DMS79 treated with DMSO at 0.1 percent for 48 hours (cell line): Measurements from ENCODE around the gene GPSM1.

ENCODE experiments used
- DNase-seq: peaks from one replicate; lab custom pipeline; 2025; lab: John Stamatoyannopoulos, UW

Gene GPSM1

GRCh38 chr9:136331556-136332481 lies 4.5 kb downstream of the GPSM1 start:
- DNase-seq = no peak

GRCh38 chr9:136332482-136332983 lies 5.2 kb downstream of the GPSM1 start:
- DNase-seq = no peak

- DNase-seq = no peak
Observed at GRCh38 chr9:136333045-136333444, 5.7 kb downstream of the GPSM1 start.

GRCh38 chr9:136333486-136333885 lies 6.1 kb downstream of the GPSM1 start:
- no peak for DNase-seq

GRCh38 chr9:136334541-136334940 lies 7.2 kb downstream of the GPSM1 start:
- DNase-seq = no peak

GRCh38 chr9:136335296-136336155 lies 8.2 kb downstream of the GPSM1 start:
- no peak for DNase-seq

- DNase-seq = no peak
Observed at GRCh38 chr9:136336156-136336870, 9.0 kb downstream of the GPSM1 start.

GRCh38 chr9:136336881-136337280 lies 9.5 kb downstream of the GPSM1 start:
- no peak for DNase-seq

GRCh38 chr9:136337416-136338395 lies 10.4 kb downstream of the GPSM1 start:
- no peak for DNase-seq

- DNase-seq = no peak
Observed at GRCh38 chr9:136338511-136338910, 11.2 kb downstream of the GPSM1 start.

- DNase-seq = no peak
Observed at GRCh38 chr9:136339173-136339957, 12.0 kb downstream of the GPSM1 start.

- DNase-seq = no peak
Observed at GRCh38 chr9:136339958-136340310, 12.6 kb downstream of the GPSM1 start.

GRCh38 chr9:136340356-136341041 lies 13.2 kb downstream of the GPSM1 start:
- DNase-seq = no peak

- no peak for DNase-seq
Observed at GRCh38 chr9:136341042-136341655, 13.8 kb downstream of the GPSM1 start.

GRCh38 chr9:136341769-136342168 lies 14.4 kb downstream of the GPSM1 start:
- DNase-seq = no peak

GRCh38 chr9:136342181-136343120 lies 15.1 kb downstream of the GPSM1 start:
- no peak for DNase-seq

GRCh38 chr9:136343121-136343883 lies 16.0 kb downstream of the GPSM1 start:
- DNase-seq = no peak
